Kidney (tissue), 14 donors: ENCODE measurements around the gene PHLDA1. TPM values are rescaled to one million over a fixed set of nuclear protein-coding genes. Genes with fewer than 3 reads are reported as not detected.

Experiments
- DNase-seq, 5 donors: peaks; one replicate each; pipeline ENCODE4 v3.0.0-alpha.2; 2013 to 2020
- FAIRE-seq: peaks from 2 replicates; lab custom pipeline; 2012; peaks lifted over from hg19 to GRCh38; lab: Jason Lieb, UNC
- H3K27ac ChIP-seq, 2 donors: one replicate each; pipeline ENCODE4 v1.7.0; 2013; ENCODE audit warnings: low read depth in 2 of 2, low read length in 2 of 2, inconsistent platforms in 1 of 2
- H3K27me3 ChIP-seq: one replicate; pipeline ENCODE4 v1.7.1; 2013; ENCODE audit warnings: low read length, inconsistent platforms; ENCODE audit not compliant: control insufficient read depth, insufficient read depth
- H3K36me3 ChIP-seq, 3 donors: one replicate each; pipeline versions ENCODE4 v1.7.0 to v1.7.1; 2013; ENCODE audit warnings: low read length in 3 of 3, control low read depth in 1 of 3, inconsistent platforms in 1 of 3; ENCODE audit not compliant: insufficient read depth in 3 of 3, control insufficient read depth in 2 of 3
- H3K4me1 ChIP-seq, 3 donors: one replicate each; pipeline versions ENCODE4 v1.7.0 to v1.7.1; 2013; ENCODE audit warnings: low read length in 3 of 3, inconsistent platforms in 1 of 3, low read depth in 1 of 3; ENCODE audit not compliant: control insufficient read depth in 2 of 3, insufficient read depth in 2 of 3
- H3K4me3 ChIP-seq, 3 donors: one replicate each; pipeline versions ENCODE4 v1.7.0 to v1.8.1; 2013; ENCODE audit warnings: low read length in 3 of 3, control low read depth in 1 of 3, inconsistent platforms in 1 of 3
- H3K9ac ChIP-seq, 3 donors: one replicate each; pipeline versions ENCODE4 v1.7.0 to v1.7.1; 2013; ENCODE audit warnings: low read length in 3 of 3, control low read depth in 1 of 3, inconsistent platforms in 1 of 3
- H3K9me3 ChIP-seq, 3 donors: one replicate each; pipeline versions ENCODE4 v1.7.0 to v1.7.1; 2013; ENCODE audit warnings: low read length in 3 of 3, control low read depth in 1 of 3, inconsistent platforms in 1 of 3; ENCODE audit not compliant: control insufficient read depth in 2 of 3, insufficient read depth in 1 of 3
- intact Hi-C: fragments of 100-400 bp; cut with DNase I; formaldehyde crosslinking; loops from one replicate; pipeline ENCODE4 v1.11.1; 2022
- polyA plus RNA-seq: library from polyadenylated mRNA; stranded (reverse); fragments of 350-450 nt; fragmentation: Illumina TruSeq; extraction: RNeasy Lipid Tissue Mini Kit (QIAGEN cat#74804); gene quantifications from one replicate; pipeline ENCODE4 v1.2.3, GENCODE V29; 2014; ENCODE audit warnings: low read depth, low replicate concordance; ENCODE audit not compliant: insufficient read depth
- total RNA-seq: library from RNA; stranded (reverse); fragmentation: NEBNext Ultra II Directional; extraction: Animal tissue kit (Norgen Biotek cat#: 25700); gene quantifications from one replicate; pipeline ENCODE4 v1.2.1, GENCODE V29; 2021
- TF ChIP-seq, protein P1 (sequence below): IDR thresholded peaks from 3 replicates; pipeline ENCODE4 v1.5.1; 2012; ENCODE audit warnings: mild to moderate bottlenecking, moderate library complexity, borderline replicate concordance; ENCODE audit not compliant: insufficient read depth; ENCODE audit errors: extremely low read depth
- donor health status: control.
- donor health status: control.
- donor health status: control.
- donor health status: control.
- donor health status: control.
- donor health status: DM: yes; HTN: yes; CAD: no.
- donor health status: Normal renal cell carcinoma (clear cell type).

Gene PHLDA1
- total and polyA plus RNA-seq, 2 donors from 2014 or later = 9.5 to 15.3 TPM

DNA sequence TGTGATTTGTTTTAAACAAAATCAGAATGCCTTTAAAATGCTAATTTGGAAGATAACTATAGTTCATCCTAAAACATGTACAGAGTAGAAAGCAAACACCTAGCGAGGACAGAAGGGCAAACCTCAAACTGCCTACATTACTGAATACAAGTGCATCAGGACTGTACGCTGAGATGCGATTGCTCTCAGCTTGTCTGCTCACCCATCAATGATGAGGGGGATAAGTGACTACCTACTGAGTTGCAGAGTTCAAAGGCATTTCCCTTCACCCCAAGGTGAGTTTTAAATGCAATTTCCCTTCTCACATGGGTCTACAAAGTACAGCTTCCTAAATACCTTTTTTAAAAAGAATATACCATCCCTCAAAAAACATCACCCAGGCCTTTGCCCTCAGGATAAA lies 52.9 kb downstream of the PHLDA1 start:
- H3K4me3 ChIP-seq = no peak overlapping the region
- no peak for DNase-seq
- intact Hi-C loops = no loop called here
- no peaks in the 10 kb centered on the region for H3K36me3 ChIP-seq
- no peak overlapping the region for H3K9ac ChIP-seq
- H3K27ac ChIP-seq = peak overlapping the region; percentile 66 to 83
- TF ChIP-seq, protein P1, sequence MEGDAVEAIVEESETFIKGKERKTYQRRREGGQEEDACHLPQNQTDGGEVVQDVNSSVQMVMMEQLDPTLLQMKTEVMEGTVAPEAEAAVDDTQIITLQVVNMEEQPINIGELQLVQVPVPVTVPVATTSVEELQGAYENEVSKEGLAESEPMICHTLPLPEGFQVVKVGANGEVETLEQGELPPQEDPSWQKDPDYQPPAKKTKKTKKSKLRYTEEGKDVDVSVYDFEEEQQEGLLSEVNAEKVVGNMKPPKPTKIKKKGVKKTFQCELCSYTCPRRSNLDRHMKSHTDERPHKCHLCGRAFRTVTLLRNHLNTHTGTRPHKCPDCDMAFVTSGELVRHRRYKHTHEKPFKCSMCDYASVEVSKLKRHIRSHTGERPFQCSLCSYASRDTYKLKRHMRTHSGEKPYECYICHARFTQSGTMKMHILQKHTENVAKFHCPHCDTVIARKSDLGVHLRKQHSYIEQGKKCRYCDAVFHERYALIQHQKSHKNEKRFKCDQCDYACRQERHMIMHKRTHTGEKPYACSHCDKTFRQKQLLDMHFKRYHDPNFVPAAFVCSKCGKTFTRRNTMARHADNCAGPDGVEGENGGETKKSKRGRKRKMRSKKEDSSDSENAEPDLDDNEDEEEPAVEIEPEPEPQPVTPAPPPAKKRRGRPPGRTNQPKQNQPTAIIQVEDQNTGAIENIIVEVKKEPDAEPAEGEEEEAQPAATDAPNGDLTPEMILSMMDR = no peak
- H3K4me1 ChIP-seq = peaks cover 3 to 21% (median 13%) of the 10 kb centered on the region in 3 donors
- no peaks in the 10 kb centered on the region for H3K27me3 ChIP-seq
- H3K9me3 ChIP-seq = no peaks in the 10 kb centered on the region
- no peak for FAIRE-seq

DNA sequence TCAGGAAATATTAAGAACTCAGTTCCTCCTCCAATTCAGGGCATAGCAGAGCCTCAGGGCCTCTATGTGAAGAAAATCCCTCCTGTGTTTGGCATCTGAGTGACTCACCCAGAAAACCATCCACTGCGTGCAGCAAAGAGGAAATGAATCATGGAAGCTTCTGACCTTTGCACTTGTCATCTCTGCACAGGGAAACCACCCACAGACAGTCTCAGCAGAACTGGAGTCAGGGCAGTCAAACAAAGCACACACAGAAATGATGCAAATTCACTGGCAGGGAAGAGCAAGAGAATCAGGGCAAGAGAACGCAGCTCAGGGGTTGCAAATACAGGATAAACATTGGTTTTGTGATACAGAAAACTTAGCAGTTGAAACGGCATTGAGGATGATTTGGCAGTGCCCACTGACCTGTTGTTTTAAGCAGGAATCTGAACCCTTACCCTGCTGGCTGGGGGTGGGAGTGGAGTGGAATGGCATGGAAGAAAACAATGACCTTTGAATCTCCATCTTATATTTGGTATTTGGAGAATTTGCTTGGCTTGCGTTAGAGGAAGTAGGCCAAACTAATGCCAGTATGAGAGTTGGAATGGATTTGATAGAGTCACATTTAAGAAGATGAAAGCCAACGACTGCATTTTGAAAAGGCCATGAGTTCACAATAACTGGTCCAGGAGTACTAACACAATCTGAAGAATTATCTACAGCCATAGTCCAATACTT lies 53.5 kb downstream of the PHLDA1 start:
- H3K4me1 ChIP-seq = peaks cover 3 to 21% (median 13%) of the 10 kb centered on the region in 3 donors
- intact Hi-C loops = no loop called here

DNA sequence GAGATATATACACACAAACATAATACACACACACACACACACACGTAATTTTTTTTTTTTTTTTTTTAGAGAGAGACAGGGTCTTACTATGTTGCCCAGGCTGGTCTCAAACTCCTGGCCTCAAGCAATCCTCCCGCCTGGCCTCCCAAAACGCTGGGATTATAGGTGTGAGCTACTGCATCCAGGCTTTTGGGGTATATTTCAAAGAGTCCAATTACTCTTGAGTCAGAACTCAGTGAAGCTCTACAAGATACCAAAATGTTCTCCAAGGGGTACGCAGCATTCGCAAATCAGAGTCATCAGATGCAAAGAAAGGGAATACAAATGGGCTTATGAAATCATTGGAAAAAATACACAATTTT lies 54.0 kb downstream of the PHLDA1 start:
- no peaks in the 10 kb centered on the region for H3K9me3 ChIP-seq
- intact Hi-C loops = no loop called here
- peaks cover 3 to 21% (median 13%) of the 10 kb centered on the region in 3 donors for H3K4me1 ChIP-seq
- peak overlapping the region; percentile 68 to 83 for H3K27ac ChIP-seq
- FAIRE-seq (no peak), DNase-seq (peak in 1 of 5 donors; percentile 13)
- no peaks in the 10 kb centered on the region for H3K27me3 ChIP-seq
- TF ChIP-seq, protein P1 = no peak
- no peak overlapping the region for H3K9ac ChIP-seq
- H3K4me3 ChIP-seq = peak overlapping the region in 1 of 3 donors; percentile 6
- no peaks in the 10 kb centered on the region for H3K36me3 ChIP-seq

More for the DNA sequence above, 53.5 kb downstream of the PHLDA1 start:
- Histone ChIP-seq H3K4me3 (peak overlapping the region in 1 of 3 donors; percentile 6), H3K36me3 (no peaks in the 10 kb centered on the region), H3K27me3 (no peaks in the 10 kb centered on the region), H3K27ac (peak overlapping the region; percentile 68 to 83), H3K9ac (no peak overlapping the region), H3K9me3 (no peaks in the 10 kb centered on the region)
- DNase-seq (peak; percentile 61 to 90 (median 66)), FAIRE-seq (peak; percentile 58)
- TF ChIP-seq, protein P1 = no peak
